PFSK-1 (cell line): ENCODE data around the gene THSD4.

Source experiments
- FOXP2 ChIP-seq: optimal IDR thresholded peaks from 2 replicates; pipeline ENCODE3; 2011; ENCODE audit warnings: borderline replicate concordance, control low read depth, inconsistent platforms; ENCODE audit not compliant: insufficient read depth; ENCODE audit errors: extremely low read length, extremely low read depth
- POLR2AphosphoS5 ChIP-seq: IDR thresholded peaks from 2 replicates; pipeline ENCODE4 v1.6.1; 2012; ENCODE audit warnings: low read depth, mild to moderate bottlenecking, control low read depth, low read length, moderate library complexity
- SIN3A ChIP-seq: IDR thresholded peaks from 2 replicates; pipeline ENCODE4 v1.6.1; 2012; ENCODE audit warnings: mild to moderate bottlenecking, low read length, moderate library complexity, borderline replicate concordance; ENCODE audit not compliant: insufficient read depth
- TAF1 ChIP-seq: IDR thresholded peaks from 2 replicates; pipeline ENCODE4 v1.6.1; 2012; ENCODE audit warnings: low read length, control low read depth, borderline replicate concordance; ENCODE audit not compliant: insufficient read depth
- TF ChIP-seq, protein P1 (sequence below), 2 experiments: IDR thresholded peaks; 2 replicates each; pipeline versions ENCODE4 v1.6.1 to v1.8.0; 2011 to 2012; ENCODE audit warnings: low read depth in 2 of 2, low read length in 2 of 2, control low read depth in 1 of 2, inconsistent platforms in 1 of 2, mild to moderate bottlenecking in 1 of 2, moderate library complexity in 1 of 2; ENCODE audit not compliant: insufficient read depth in 1 of 2

The THSD4 gene

GRCh38 chr15:71167445-71168165 is 52.3 kb downstream of the THSD4 start:
- TF ChIP-seq, protein P1, sequence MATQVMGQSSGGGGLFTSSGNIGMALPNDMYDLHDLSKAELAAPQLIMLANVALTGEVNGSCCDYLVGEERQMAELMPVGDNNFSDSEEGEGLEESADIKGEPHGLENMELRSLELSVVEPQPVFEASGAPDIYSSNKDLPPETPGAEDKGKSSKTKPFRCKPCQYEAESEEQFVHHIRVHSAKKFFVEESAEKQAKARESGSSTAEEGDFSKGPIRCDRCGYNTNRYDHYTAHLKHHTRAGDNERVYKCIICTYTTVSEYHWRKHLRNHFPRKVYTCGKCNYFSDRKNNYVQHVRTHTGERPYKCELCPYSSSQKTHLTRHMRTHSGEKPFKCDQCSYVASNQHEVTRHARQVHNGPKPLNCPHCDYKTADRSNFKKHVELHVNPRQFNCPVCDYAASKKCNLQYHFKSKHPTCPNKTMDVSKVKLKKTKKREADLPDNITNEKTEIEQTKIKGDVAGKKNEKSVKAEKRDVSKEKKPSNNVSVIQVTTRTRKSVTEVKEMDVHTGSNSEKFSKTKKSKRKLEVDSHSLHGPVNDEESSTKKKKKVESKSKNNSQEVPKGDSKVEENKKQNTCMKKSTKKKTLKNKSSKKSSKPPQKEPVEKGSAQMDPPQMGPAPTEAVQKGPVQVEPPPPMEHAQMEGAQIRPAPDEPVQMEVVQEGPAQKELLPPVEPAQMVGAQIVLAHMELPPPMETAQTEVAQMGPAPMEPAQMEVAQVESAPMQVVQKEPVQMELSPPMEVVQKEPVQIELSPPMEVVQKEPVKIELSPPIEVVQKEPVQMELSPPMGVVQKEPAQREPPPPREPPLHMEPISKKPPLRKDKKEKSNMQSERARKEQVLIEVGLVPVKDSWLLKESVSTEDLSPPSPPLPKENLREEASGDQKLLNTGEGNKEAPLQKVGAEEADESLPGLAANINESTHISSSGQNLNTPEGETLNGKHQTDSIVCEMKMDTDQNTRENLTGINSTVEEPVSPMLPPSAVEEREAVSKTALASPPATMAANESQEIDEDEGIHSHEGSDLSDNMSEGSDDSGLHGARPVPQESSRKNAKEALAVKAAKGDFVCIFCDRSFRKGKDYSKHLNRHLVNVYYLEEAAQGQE (IDR thresholded peaks at IDR 0.05; ENCODE audit: insufficient read depth in 1 of 2, low read depth in 2 of 2, low read length in 2 of 2) = no peak
- TF ChIP-seq TAF1 (no peak), POLR2AphosphoS5 (no peak), SIN3A (no peak), FOXP2 (no peak)

DNA sequence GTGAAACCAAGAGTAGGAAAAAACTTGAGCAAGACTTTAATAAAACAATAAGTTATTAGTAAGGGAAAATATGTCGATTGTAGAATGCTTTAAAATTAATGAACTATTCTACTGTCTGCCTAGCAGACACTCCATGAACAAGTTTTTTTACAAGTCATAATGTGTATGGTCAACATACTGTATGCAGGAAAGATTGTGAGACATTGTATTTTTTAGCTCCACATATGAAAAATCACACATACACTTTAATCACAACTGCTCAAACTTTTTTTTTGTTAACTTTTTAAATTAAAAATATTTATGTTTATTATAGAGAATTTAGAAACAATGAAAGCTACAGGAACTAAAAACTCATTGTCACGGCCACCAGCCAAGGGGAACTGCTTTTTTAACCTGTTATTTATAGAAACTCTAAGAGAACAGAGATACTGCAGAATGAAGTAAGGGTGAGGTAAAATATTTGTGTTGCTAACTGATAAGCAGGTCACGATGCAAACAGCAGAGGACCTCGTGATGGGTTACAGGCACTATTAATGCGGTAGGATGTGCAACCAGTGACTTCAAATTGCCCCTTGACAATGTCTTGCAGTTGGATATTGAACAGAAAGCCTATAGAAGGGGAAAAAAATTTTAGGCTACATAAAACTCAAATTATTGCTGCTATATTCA is 53.0 kb downstream of the THSD4 start:
- no peak for TF ChIP-seq TAF1
- TF ChIP-seq, protein P1 (IDR thresholded peaks at IDR 0.05; ENCODE audit: insufficient read depth in 1 of 2, low read depth in 2 of 2, low read length in 2 of 2) = no peak
- no peak for TF ChIP-seq POLR2AphosphoS5
- no peak for TF ChIP-seq SIN3A
- no peak for TF ChIP-seq FOXP2

GRCh38 chr15:71170163-71170562 is 54.9 kb downstream of the THSD4 start:
- TF ChIP-seq SIN3A = no peak
- TF ChIP-seq FOXP2 = no peak
- TF ChIP-seq, protein P1 (IDR thresholded peaks at IDR 0.05; ENCODE audit: insufficient read depth in 1 of 2, low read depth in 2 of 2, low read length in 2 of 2) = no peak
- TF ChIP-seq TAF1 = no peak
- no peak for TF ChIP-seq POLR2AphosphoS5

DNA sequence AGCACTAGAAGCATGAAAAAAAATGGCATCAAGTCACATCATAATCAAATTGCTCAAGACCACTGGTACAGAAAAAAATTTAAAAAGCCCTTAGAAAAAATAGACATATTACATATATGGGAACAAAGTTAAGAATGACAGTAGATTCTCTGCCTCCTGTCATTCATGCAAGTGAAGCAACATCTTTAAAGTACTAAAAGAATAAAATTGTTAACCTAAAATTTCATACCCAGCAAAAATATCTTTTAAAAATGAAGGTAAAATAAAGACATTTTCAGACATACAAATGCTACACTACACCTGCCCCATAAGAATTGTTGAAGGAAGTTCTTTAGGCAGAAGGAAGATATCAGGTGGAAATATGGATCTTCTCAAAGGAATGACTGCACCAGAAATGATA is 55.9 kb downstream of the THSD4 start:
- no peak for TF ChIP-seq TAF1
- TF ChIP-seq, protein P1 (IDR thresholded peaks at IDR 0.05; ENCODE audit: insufficient read depth in 1 of 2, low read depth in 2 of 2, low read length in 2 of 2) = no peak
- TF ChIP-seq SIN3A = no peak
- TF ChIP-seq POLR2AphosphoS5 = no peak
- TF ChIP-seq FOXP2 = no peak
